ENCODE measurements around the gene PSD.
"Not testable (repeated sequence)": the region's sequence is repeated elsewhere in the genome, so short reads cannot be mapped to it uniquely, and the experiment has no call there.

PSD gene

GRCh38 chr10:102418622-102419268, at the start of gene PSD:
Gene PSD, minus strand, starts transcription at chr10:102418785. Its CDS starts 1,747 bp downstream, at chr10:102417038.
- no peak for DNase-seq

- no peak for DNase-seq
Measured at GRCh38 chr10:102467971-102468438, 49.4 kb upstream of the PSD start.

GRCh38 chr10:102467318-102467717, 48.7 kb upstream of the PSD start:
- DNase-seq: no peak

- no peak for DNase-seq
Measured at GRCh38 chr10:102465466-102465865, 46.9 kb upstream of the PSD start.

GRCh38 chr10:102463983-102464382, 45.4 kb upstream of the PSD start:
- DNase-seq: no peak

GRCh38 chr10:102462512-102463054, 44.0 kb upstream of the PSD start:
- DNase-seq: no peak

GRCh38 chr10:102461187-102462054, 42.8 kb upstream of the PSD start:
- DNase-seq: peak; percentile 38

GRCh38 chr10:102460836-102461186, 42.2 kb upstream of the PSD start:
- no peak for DNase-seq

- no peak for DNase-seq
Measured at GRCh38 chr10:102458656-102459055, 40.1 kb upstream of the PSD start.

GRCh38 chr10:102457591-102458150, 39.1 kb upstream of the PSD start:
- no peak for DNase-seq

GRCh38 chr10:102455893-102456471, 37.4 kb upstream of the PSD start:
- DNase-seq: no peak

- not testable (repeated sequence) for DNase-seq
Measured at GRCh38 chr10:102454662-102455487, 36.3 kb upstream of the PSD start.

GRCh38 chr10:102453502-102453901, 34.9 kb upstream of the PSD start:
- no peak for DNase-seq

GRCh38 chr10:102452672-102453340, 34.2 kb upstream of the PSD start:
- DNase-seq: no peak

- DNase-seq: no peak
Measured at GRCh38 chr10:102451105-102451969, 32.8 kb upstream of the PSD start, which contains the start of gene C10orf95. Gene C10orf95, minus strand, starts transcription at chr10:102451543. Its CDS starts 450 bp downstream, at chr10:102451093.

- DNase-seq: peak; percentile 6
Measured at GRCh38 chr10:102450374-102451104, 32.0 kb upstream of the PSD start.

- DNase-seq: no peak
Measured at GRCh38 chr10:102450124-102450373, 31.5 kb upstream of the PSD start.

GRCh38 chr10:102449321-102450123, 30.9 kb upstream of the PSD start:
- peak; percentile 17 for DNase-seq

- no peak for DNase-seq
Measured at GRCh38 chr10:102444851-102445250, 26.3 kb upstream of the PSD start.
